Tibial nerve (tissue), 4 donors: Measurements from ENCODE around the gene TMBIM6. TPM values are rescaled to one million over a fixed set of nuclear protein-coding genes. Genes with fewer than 3 reads are reported as not detected.

Experiments
- DNase-seq, 2 donors: peaks; one replicate each; pipeline ENCODE4 v3.0.0-alpha.2; 2019; ENCODE audit warnings: low spot score in 2 of 2
- H3K27ac ChIP-seq, 4 donors: fragments of 200-600 bp; sonication (generic) in 3 of 4; one replicate each; pipeline ENCODE4 v1.5.1; 2017 to 2019; ENCODE audit warnings: mild to moderate bottlenecking in 1 of 4
- H3K27me3 ChIP-seq, 2 donors: fragments of 200-600 bp; sonication (generic) in 1 of 2; one replicate each; pipeline versions ENCODE4 v1.5.1 to v1.6.0; 2017 to 2019
- H3K36me3 ChIP-seq, 3 donors: fragments of 200-600 bp; sonication (generic); one replicate each; pipeline ENCODE4 v1.5.1; 2018 to 2019
- H3K4me1 ChIP-seq, 4 donors: fragments of 200-600 bp; sonication (generic) in 3 of 4; one replicate each; pipeline ENCODE4 v1.5.1; 2017 to 2019
- H3K4me3 ChIP-seq, 4 donors: fragments of 200-600 bp; sonication (generic) in 3 of 4; one replicate each; pipeline ENCODE4 v1.5.1; 2017 to 2019; ENCODE audit warnings: mild to moderate bottlenecking in 1 of 4, moderate library complexity in 1 of 4
- H3K9me3 ChIP-seq, 4 donors: fragments of 200-600 bp; sonication (generic) in 3 of 4; one replicate each; pipeline ENCODE4 v1.5.1; 2017 to 2019
- CTCF ChIP-seq, 5 experiments: fragments of 200-600 bp in 3 of 5; fragments of 450-650 bp in 2 of 5; sonication (generic) in 3 of 5; IDR thresholded peaks; one replicate each; pipeline ENCODE4 v1.5.1; 2016 to 2019; ENCODE audit warnings: antibody characterized with exemption in 5 of 5, mild to moderate bottlenecking in 3 of 5, moderate library complexity in 2 of 5
- EP300 ChIP-seq, 2 donors: sonication (generic); formaldehyde crosslinking; IDR thresholded peaks; one replicate each; pipeline ENCODE4 v1.6.1; 2017; ENCODE audit warnings: antibody characterized with exemption in 2 of 2, mild to moderate bottlenecking in 1 of 2
- POLR2A ChIP-seq, 2 donors: fragments of 450-650 bp; IDR thresholded peaks; one replicate each; pipeline ENCODE4 v1.6.1; 2017; ENCODE audit warnings: antibody characterized with exemption in 2 of 2, mild to moderate bottlenecking in 2 of 2, moderate library complexity in 2 of 2
- WGBS, 2 donors: methylation state at CpG; one replicate each; pipeline ENCODE4 v1.1.5; 2018; 5-methylcytosine and 5-hydroxymethylcytosine counted together
- total RNA-seq, 4 donors: library from RNA; depleted of rRNA; stranded (reverse); fragments of >200 nt; gene quantifications; one replicate each; pipeline ENCODE4 v1.1.0, GENCODE V29; 2016

The TMBIM6 gene
- total RNA-seq, 4 donors from 2014 or later: 284 to 404 (median 325) TPM

GRCh38 chr12:49750027-49750995, 9.0 kb downstream of the TMBIM6 start:
- Histone ChIP-seq H3K9me3 (no peaks in the 10 kb centered on the region), H3K4me1 (peaks cover 0 to 97% (median 57%) of the 10 kb centered on the region in 4 donors), H3K36me3 (peaks cover 0 to 34% (median 14%) of the 10 kb centered on the region in 3 donors), H3K4me3 (no peak overlapping the region), H3K27ac (peak overlapping the region in 2 of 4 donors; percentile 7 to 39), H3K27me3 (no peaks in the 10 kb centered on the region)
- TF ChIP-seq POLR2A (IDR thresholded peaks at IDR 0.05) (no peak), EP300 (IDR thresholded peaks at IDR 0.05) (no peak), CTCF (IDR thresholded peaks at IDR 0.05) (no peak)
- DNase-seq: no peak
- WGBS, 2 donors: 49 to 56% methylated on average over 8 of the region's 8 CpGs

GRCh38 chr12:49750996-49751393, 9.6 kb downstream of the TMBIM6 start:
- no peak overlapping the region for H3K4me3 ChIP-seq
- H3K9me3 ChIP-seq: no peaks in the 10 kb centered on the region
- DNase-seq: no peak
- peaks cover 0 to 41% (median 20%) of the 10 kb centered on the region in 3 donors for H3K36me3 ChIP-seq
- H3K27ac ChIP-seq: peak overlapping the region in 1 of 4 donors; percentile 39
- peaks cover 0 to 96% (median 55%) of the 10 kb centered on the region in 4 donors for H3K4me1 ChIP-seq
- TF ChIP-seq EP300 (IDR thresholded peaks at IDR 0.05) (no peak), POLR2A (IDR thresholded peaks at IDR 0.05) (no peak), CTCF (IDR thresholded peaks at IDR 0.05) (no peak)
- WGBS, 2 donors: 18 to 26% methylated on average over 1 of the region's 1 CpG
- H3K27me3 ChIP-seq: no peaks in the 10 kb centered on the region

GRCh38 chr12:49761677-49762467, 20.5 kb downstream of the TMBIM6 start:
- Histone ChIP-seq H3K4me1 (peaks cover 0 to 23% (median 3%) of the 10 kb centered on the region in 4 donors), H3K9me3 (no peaks in the 10 kb centered on the region), H3K4me3 (no peak overlapping the region), H3K36me3 (peaks cover 0 to 88% (median 44%) of the 10 kb centered on the region in 3 donors), H3K27ac (no peak overlapping the region), H3K27me3 (no peaks in the 10 kb centered on the region)
- no peak for DNase-seq
- 82 to 84% methylated on average over 4 of the region's 4 CpGs for WGBS, 2 donors
- TF ChIP-seq EP300 (IDR thresholded peaks at IDR 0.05): no peak
- no peak for TF ChIP-seq POLR2A (IDR thresholded peaks at IDR 0.05)

- H3K4me3 ChIP-seq: no peak overlapping the region
- no peak for TF ChIP-seq EP300 (IDR thresholded peaks at IDR 0.05)
- no peak for TF ChIP-seq CTCF (IDR thresholded peaks at IDR 0.05)
- TF ChIP-seq POLR2A (IDR thresholded peaks at IDR 0.05): no peak
- no peak for DNase-seq
- WGBS, 2 donors: 69 to 70% methylated on average over 5 of the region's 5 CpGs
- H3K9me3 ChIP-seq: no peaks in the 10 kb centered on the region
- H3K27ac ChIP-seq: peak overlapping the region in 1 of 4 donors; percentile 61
- peaks cover 0 to 23% (median 3%) of the 10 kb centered on the region in 4 donors for H3K4me1 ChIP-seq
- H3K27me3 ChIP-seq: no peaks in the 10 kb centered on the region
- peaks cover 0 to 82% (median 42%) of the 10 kb centered on the region in 3 donors for H3K36me3 ChIP-seq
Measured at GRCh38 chr12:49762468-49762847, 21.1 kb downstream of the TMBIM6 start.

- 25 to 27% methylated on average over 8 of the region's 8 CpGs for WGBS, 2 donors
- no peaks in the 10 kb centered on the region for H3K9me3 ChIP-seq
- DNase-seq: peak; percentile 67 to 80
- peaks cover 0 to 23% (median 3%) of the 10 kb centered on the region in 4 donors for H3K4me1 ChIP-seq
- H3K27ac ChIP-seq: peak overlapping the region in 2 of 4 donors; percentile 54 to 61
- H3K36me3 ChIP-seq: peaks cover 0 to 76% (median 35%) of the 10 kb centered on the region in 3 donors
- TF ChIP-seq EP300 (IDR thresholded peaks at IDR 0.05) (no peak), CTCF (IDR thresholded peaks at IDR 0.05) (peak; percentile 48 to 69 (median 66))
- no peak overlapping the region for H3K4me3 ChIP-seq
- no peaks in the 10 kb centered on the region for H3K27me3 ChIP-seq
Measured at GRCh38 chr12:49763006-49763591, 21.7 kb downstream of the TMBIM6 start.
